WTC11 (cell line): ENCODE results near the gene SMCO2. TPM values are rescaled to one million over a fixed set of nuclear protein-coding genes. Genes with fewer than 3 reads are reported as not detected.

Experiments used
- ATAC-seq: fragments of 200-7000 bp; cut with Tn5 transposase; 2 replicates; pipeline ENCODE4 v1.10.0; 2021; ENCODE audit warnings: mild to moderate bottlenecking, moderate library complexity
- CTCF ChIA-PET: fragments of 300-600 bp; sonication (Branson Sonifier 250); formaldehyde crosslinking; loops from one replicate; lab custom pipeline; 2021; ENCODE audit warnings: antibody characterized with exemption; lab: Charles Lee
- POLR2A ChIA-PET: fragments of 350-600 bp; sonication (Branson Sonifier 250); formaldehyde crosslinking; loops from one replicate; lab custom pipeline; 2021; ENCODE audit warnings: antibody characterized with exemption; lab: Charles Lee
- DNase-seq: peaks from one replicate; pipeline ENCODE4 v3.0.0; 2021; ENCODE audit warnings: low spot score
- H3K27ac Mint-ChIP-seq: 2 replicates; pipeline ENCODE4 v1.8.0; 2021; ENCODE audit warnings: mixed read lengths
- H3K27me3 Mint-ChIP-seq: 2 replicates; pipeline ENCODE4 v1.8.0; 2021; ENCODE audit warnings: low read depth, mild to moderate bottlenecking, moderate library complexity, mixed read lengths
- H3K36me3 Mint-ChIP-seq: 2 replicates; pipeline ENCODE4 v1.8.0; 2021; ENCODE audit warnings: mixed read lengths
- H3K4me1 Mint-ChIP-seq: 2 replicates; pipeline ENCODE4 v1.8.0; 2022; ENCODE audit warnings: mixed read lengths
- H3K4me3 Mint-ChIP-seq: 2 replicates; pipeline ENCODE4 v1.8.0; 2021; ENCODE audit warnings: mild to moderate bottlenecking, moderate library complexity, mixed read lengths
- H3K9me3 Mint-ChIP-seq: 2 replicates; pipeline ENCODE4 v1.8.0; 2021; ENCODE audit warnings: mixed read lengths
- CDX4 ChIP-seq: fragments of 250-450 bp; sonication (Bioruptor Pico); IDR thresholded peaks from 2 replicates; pipeline ENCODE4 v1.9.0; 2021; ENCODE audit warnings: moderate library complexity, mild to moderate bottlenecking, inconsistent platforms, borderline replicate concordance
- CREM ChIP-seq: sonication (generic); formaldehyde crosslinking; IDR thresholded peaks from 2 replicates; pipeline ENCODE4 v1.8.1; 2022; ENCODE audit warnings: mild to moderate bottlenecking, missing genetic modification reagents, moderate library complexity
- CTCF ChIP-seq: fragments of 200-600 bp; IDR thresholded peaks from 2 replicates; pipeline ENCODE4 v1.8.0; 2022; ENCODE audit warnings: antibody characterized with exemption
- E2F1 ChIP-seq: sonication (generic); formaldehyde crosslinking; IDR thresholded peaks from 2 replicates; pipeline ENCODE4 v1.8.0; 2022; ENCODE audit warnings: mild to moderate bottlenecking, missing genetic modification reagents
- FOXJ3 ChIP-seq: sonication (generic); formaldehyde crosslinking; IDR thresholded peaks from 2 replicates; pipeline ENCODE4 v1.9.0; 2021; ENCODE audit warnings: missing genetic modification reagents, mild to moderate bottlenecking, borderline replicate concordance
- FOXK1 ChIP-seq: sonication (generic); formaldehyde crosslinking; IDR thresholded peaks from 2 replicates; pipeline ENCODE4 v1.8.0; 2022; ENCODE audit warnings: mild to moderate bottlenecking, moderate library complexity, missing genetic modification reagents
- NR2C2 ChIP-seq: sonication (generic); formaldehyde crosslinking; IDR thresholded peaks from 2 replicates; pipeline ENCODE4 v1.8.0; 2022; ENCODE audit warnings: mild to moderate bottlenecking, missing genetic modification reagents
- OVOL2 ChIP-seq: fragments of 250-450 bp; sonication (Bioruptor Pico); IDR thresholded peaks from 2 replicates; pipeline ENCODE4 v1.9.0; 2021; ENCODE audit warnings: mild to moderate bottlenecking, borderline replicate concordance
- SMAD4 ChIP-seq: sonication (generic); formaldehyde crosslinking; IDR thresholded peaks from 2 replicates; pipeline ENCODE4 v1.8.0; 2022; ENCODE audit warnings: mild to moderate bottlenecking, missing genetic modification reagents
- SP1 ChIP-seq: sonication (generic); formaldehyde crosslinking; conservative IDR thresholded peaks from 2 replicates; pipeline ENCODE4 v1.8.1; 2022; ENCODE audit warnings: missing genetic modification reagents
- ZNF121 ChIP-seq: sonication (generic); formaldehyde crosslinking; IDR thresholded peaks from 2 replicates; pipeline ENCODE4 v1.8.0; 2023; ENCODE audit warnings: missing genetic modification reagents
- ZNF281 ChIP-seq: sonication (generic); formaldehyde crosslinking; IDR thresholded peaks from 2 replicates; pipeline ENCODE4 v1.8.0; 2023; ENCODE audit warnings: mild to moderate bottlenecking, missing genetic modification reagents
- ZNF416 ChIP-seq: fragments of 250-450 bp; sonication (Bioruptor Pico); IDR thresholded peaks from 2 replicates; pipeline ENCODE4 v1.9.0; 2021; ENCODE audit warnings: mild to moderate bottlenecking, inconsistent platforms
- ZNF425 ChIP-seq: fragments of 250-450 bp; sonication (Bioruptor Pico); conservative IDR thresholded peaks from 2 replicates; pipeline ENCODE4 v1.9.0; 2021; ENCODE audit warnings: mild to moderate bottlenecking
- ZSCAN18 ChIP-seq: fragments of 250-450 bp; sonication (Bioruptor Pico); IDR thresholded peaks from 2 replicates; pipeline ENCODE4 v2.1.2; 2022; ENCODE audit warnings: mild to moderate bottlenecking, moderate library complexity
- total RNA-seq: library from RNA; stranded (reverse); gene quantifications from 3 replicates; pipeline ENCODE4 v1.2.3, GENCODE V29; 2021

The SMCO2 gene
- total RNA-seq, 1 experiment from 2014 or later, result 0.52 TPM

- Mint-ChIP-seq H3K9me3 (peaks cover 4% of the 10 kb centered on the region; the same call in 1 of the 2 replicates), H3K4me1 (no peaks in the 10 kb centered on the region), H3K27ac (no peak overlapping the region), H3K27me3 (peaks cover 7% of the 10 kb centered on the region; the same call in 1 of the 2 replicates), H3K36me3 (no peaks in the 10 kb centered on the region), H3K4me3 (no peak overlapping the region)
- ChIA-PET POLR2A (no interaction called here), CTCF (no interaction called here)
- no peak for TF ChIP-seq SP1 (CRISPR knock-in tag)
- no peak for TF ChIP-seq ZNF416 (CRISPR knock-in tag)
- TF ChIP-seq E2F1, result no peak
- TF ChIP-seq ZNF121, result no peak
- ATAC-seq, result no peak
- no peak for DNase-seq
These were observed 50.9 kb downstream of the SMCO2 start for GRCh38 chr12:27497446-27497845.

GRCh38 chr12:27498149-27498548, 51.6 kb downstream of the SMCO2 start:
- no peak for DNase-seq
- H3K4me3 Mint-ChIP-seq, result no peak overlapping the region
- ChIA-PET POLR2A (no interaction called here), CTCF (interaction anchor here (0.5 kb wide), 1 partner anchor 19 kb away, joined by 3 read pairs; no protein-coding TSS in a partner anchor)
- peaks cover 7% of the 10 kb centered on the region; the same call in 1 of the 2 replicates for H3K27me3 Mint-ChIP-seq
- no peak for ATAC-seq
- H3K36me3 Mint-ChIP-seq, result no peaks in the 10 kb centered on the region
- H3K4me1 Mint-ChIP-seq, result no peaks in the 10 kb centered on the region
- TF ChIP-seq ZNF281 (CRISPR knock-in tag) (no peak), CDX4 (CRISPR knock-in tag) (no peak), SMAD4 (CRISPR knock-in tag) (no peak), NR2C2 (CRISPR knock-in tag) (no peak), FOXJ3 (CRISPR knock-in tag) (no peak), ZNF425 (no peak), CTCF (no peak), CREM (CRISPR knock-in tag) (no peak), FOXK1 (no peak), OVOL2 (CRISPR knock-in tag) (no peak), ZSCAN18 (CRISPR knock-in tag) (no peak)
- no peak overlapping the region for H3K27ac Mint-ChIP-seq
- no peaks in the 10 kb centered on the region for H3K9me3 Mint-ChIP-seq
